Daoy (cell line): Measurements from ENCODE around the gene ACBD5. TPM values are rescaled to one million over a fixed set of nuclear protein-coding genes. Genes with fewer than 3 reads are reported as not detected.
"Not testable (repeated sequence)": the region's sequence is repeated elsewhere in the genome, so short reads cannot be mapped to it uniquely, and the experiment has no call there.

Source experiments
- DNase-seq: peaks from one replicate; pipeline ENCODE4 v3.0.0-alpha.2; 2015; ENCODE audit warnings: low read depth
- total RNA-seq: library from RNA; depleted of rRNA; stranded (reverse); fragments of >200 nt; shearing (Covaris generic); gene quantifications from 2 replicates; pipeline ENCODE4 v1.2.3, GENCODE V29; 2014

ACBD5 gene
- total RNA-seq, 1 experiment from 2014 or later, result 16.9 TPM

DNA sequence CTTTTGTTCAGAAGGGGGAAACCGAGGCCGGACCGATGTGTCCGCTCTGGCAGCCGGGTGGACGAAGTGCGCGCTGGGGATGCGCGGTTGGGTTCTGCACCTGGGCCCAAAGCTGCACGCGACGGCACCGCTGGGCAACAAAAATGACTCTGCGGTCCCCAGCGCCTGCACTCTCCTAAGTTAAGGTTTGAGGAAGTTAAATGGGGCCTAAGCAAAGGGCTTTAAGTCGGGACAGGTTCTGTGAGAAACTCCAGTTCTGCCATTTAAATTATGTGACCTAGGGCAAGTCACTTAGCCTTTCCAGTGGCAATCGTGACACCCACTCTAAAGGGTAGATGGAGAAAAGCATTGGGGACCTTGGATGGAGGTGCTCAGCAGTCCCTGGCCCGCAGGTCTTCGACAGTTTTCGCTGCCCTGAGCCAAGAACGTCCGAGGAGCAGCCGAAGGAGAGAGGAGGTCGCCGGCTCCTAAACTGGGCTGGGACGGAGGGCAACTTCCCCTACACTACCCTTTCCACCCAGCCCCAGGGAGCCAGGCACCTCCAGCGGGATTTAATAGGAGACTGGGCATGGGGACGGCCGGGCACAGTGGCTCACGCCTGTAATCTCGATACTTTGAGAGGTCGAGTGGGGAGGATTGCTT is 534 bp upstream of the ACBD5 start:
- DNase-seq, result peak; percentile 10

DNA sequence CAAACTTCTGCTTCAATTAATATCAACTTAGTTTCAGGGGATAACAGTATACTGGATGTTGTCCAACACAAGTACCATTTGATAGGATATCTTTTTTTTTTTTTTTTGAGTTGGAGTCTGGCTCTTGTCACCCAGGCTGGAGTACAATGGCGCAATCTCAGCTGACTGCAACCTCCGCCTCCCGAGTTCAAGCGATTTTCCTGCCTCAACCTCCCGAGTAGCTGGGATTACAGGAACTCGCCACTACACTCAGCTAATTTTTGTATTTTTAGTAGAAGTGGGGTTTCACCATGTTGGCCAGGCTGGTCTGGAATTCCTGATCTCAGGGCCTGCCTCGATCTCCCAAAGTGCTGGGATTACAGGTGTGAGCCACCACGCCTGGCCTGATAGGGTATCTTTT is 3.1 kb downstream of the ACBD5 start:
- DNase-seq, result not testable (repeated sequence)

DNA sequence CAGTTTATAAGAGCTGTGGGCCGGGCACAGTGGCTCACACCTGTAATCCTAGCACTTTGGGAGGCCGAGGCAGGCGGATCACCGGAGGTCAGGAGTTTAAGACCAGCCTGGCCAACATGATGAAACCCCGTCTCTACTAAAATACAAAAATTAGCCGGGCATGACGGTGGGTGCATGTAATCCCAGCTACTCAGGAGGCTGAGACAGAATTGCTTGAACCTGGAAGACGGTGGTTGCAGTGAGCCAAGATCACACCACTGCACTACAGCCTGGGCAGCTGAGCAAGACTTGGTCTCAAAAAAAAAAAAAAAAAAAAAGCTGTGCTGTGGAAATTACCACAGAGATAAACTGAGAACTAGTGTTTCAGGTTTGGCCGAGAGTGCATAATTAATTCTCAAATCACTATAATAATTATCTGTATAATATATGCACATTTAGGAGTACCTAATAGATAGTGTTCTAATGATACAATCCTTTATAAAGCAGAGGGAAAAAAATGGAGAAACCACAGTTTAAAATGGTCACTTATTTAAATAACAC is 3.9 kb downstream of the ACBD5 start:
- DNase-seq, result not testable (repeated sequence)

DNA sequence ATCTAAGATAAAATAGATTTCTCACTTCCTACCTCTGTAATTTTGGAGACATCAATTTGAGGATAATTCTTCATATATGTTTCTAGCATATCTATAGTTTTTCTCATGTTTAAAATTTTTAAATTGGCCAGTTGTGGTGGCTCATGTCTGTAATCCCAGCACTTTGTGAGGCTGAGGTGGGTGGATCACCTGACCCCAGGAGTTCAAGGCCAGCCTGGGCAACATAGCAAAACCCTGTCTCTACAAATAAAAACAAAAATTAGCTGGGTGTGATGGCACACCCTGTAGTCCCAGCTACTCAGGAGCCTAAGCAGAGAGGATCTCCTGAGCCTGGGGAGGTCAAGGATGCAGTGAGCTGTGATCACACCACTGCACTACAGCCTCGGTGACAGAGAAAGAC is 4.9 kb downstream of the ACBD5 start:
- DNase-seq, result no peak

DNA sequence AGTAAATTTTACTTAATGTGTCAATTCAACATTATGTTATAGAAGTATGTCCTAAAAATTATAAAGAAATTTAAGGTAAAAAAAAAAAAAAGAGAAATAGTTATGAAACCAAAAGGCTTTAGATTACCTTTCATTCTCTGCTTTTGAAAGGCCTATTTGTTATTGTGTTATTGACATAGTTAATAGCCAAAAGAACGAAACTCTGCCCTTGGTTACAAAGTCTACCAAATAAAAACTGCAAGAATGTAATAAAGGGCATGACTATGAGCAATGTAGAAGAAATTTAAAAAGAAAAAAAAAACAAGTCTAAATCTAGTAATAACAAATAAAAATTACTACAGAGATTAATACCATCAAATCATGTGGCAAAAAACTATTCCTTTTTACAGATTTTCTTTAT is 10.6 kb downstream of the ACBD5 start:
- no peak for DNase-seq

DNA sequence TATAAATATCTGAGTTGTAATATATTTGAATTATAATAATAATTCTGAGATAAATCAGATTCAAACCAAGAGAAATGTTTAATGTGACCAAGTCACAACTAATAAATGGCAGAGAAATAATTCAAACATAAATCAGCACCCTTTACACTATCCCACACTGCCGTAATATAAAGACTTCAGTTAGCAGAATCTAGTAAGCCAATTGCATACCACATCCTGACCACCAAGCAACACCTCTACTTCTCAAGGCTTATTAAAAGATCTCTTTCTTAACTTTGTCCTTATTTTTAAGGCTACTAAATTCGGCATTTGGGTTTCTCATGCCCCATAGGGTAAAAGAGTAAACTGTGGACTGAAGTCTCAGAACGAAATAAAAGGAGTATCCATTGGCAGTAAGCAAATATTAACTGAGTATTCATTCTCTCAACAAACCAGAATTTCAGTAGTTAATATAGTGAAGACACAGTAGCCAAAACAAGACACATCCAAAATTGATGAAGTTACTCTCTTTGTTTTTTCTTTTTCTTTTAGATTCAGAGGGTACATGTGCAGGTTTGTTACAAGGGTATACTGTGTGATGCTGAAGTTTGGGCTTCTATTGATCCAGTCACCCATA is 14.8 kb downstream of the ACBD5 start:
- no peak for DNase-seq

DNA sequence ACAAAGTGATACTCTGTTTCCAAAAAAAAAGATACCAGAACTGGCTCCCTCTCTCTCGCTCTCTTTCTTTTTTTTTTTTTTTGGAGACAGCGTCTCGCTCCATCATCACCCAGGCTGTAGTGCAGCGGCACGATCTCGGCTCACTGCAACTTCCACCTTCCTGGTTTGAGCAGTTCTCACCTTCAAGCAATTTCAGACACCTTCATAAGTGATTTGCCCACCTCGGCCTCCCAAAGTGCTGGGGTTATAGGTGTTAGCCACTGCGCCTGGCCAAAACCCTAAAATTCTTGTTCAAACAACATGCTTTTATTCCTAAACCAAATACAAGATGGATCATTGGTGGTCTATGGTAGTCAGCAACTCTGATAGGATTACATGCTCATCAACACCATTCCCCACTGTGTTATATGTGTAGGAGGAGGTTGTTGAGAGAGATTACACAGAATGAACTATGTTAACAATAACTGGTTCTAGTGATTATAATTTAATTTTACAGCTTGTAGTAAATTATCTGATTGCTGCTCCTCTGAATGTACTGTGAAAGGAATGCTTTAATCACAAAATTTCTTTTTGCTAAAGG is 15.5 kb downstream of the ACBD5 start:
- no peak for DNase-seq

DNA sequence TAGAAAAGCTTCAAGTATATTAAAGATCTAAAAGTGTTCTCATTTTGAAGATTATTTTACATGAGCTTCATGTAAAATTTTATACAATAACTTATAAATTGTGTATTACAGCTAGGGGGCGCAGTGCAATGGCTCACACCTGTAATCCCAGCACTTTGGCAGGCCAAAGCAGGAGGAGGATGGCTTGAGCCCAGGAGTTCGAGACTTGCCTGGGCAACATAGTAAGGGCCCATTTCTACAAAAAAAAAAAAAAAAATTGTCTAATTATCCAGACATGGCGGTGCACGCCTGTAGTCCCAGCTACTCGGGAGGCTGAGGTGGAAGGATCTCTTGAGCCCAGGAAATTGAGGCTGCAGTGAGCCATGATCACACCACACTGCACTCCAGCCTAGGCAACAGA is 16.6 kb downstream of the ACBD5 start:
- peak; percentile 26 for DNase-seq

DNA sequence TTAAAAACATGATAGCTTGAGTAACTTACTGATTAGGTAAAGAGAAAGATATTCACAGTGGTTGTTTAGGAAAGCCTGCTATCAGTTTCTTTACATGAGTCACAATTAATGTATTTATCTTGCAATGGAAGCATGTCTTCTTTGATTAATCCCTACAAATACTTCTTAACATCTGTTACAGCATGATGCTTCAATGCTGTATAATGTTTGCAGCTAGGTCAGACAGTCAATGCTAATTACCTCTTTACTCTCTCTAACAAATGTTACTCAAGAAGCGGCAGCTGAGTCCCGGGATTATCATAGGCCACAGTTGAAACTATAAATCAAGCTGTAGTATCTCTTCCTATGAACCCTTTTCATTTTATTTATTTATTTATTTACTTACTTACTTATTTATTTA is 33.2 kb downstream of the ACBD5 start:
- no peak for DNase-seq

DNA sequence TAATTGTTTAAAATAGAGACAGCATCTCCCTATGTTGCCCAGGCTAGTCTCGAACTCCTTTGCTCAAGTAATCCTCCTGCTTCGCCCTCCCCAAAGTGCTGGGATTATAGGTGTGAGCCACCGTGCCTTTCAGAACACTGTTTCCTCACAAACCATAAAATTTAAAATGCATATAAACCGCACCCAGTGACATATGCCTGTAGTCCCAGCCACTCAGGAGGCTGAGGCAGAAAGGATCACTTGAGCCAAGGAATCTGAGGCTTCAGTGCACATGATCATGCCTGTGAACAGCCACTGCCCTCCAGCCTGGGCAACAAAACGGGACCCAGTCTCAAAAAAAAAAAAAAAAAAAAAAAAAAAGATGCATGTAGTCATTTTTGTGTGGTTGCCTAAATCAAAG is 36.8 kb downstream of the ACBD5 start:
- no peak for DNase-seq

DNA sequence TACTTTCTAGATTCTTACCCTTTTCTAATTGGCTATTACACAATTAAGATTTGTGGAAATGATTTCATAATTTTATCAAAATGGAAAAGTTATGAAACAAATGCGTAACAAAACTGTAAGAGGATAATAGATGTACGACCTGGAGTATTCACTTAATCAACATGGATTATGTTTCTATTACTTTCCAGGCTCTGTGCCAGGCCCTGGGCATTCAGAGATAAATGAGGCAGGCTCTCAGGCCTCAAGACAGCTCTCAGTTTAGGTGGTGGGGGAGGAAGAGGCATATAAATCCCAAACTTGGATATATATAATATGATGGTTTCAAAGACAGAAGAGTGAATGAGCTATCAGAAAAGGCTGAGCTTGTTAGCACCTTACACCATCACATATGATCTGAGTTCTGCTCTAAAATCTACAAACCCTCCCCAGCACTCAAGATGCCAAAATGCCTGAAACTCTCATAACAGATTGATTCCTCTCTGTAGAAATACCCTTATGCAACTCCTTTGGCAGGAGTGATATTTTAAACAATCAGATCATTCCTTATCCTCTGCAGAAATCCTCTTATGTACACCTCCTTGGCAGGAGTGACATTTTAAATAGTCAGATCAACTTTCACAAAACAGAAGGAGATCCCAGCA is 42.5 kb downstream of the ACBD5 start:
- no peak for DNase-seq

DNA sequence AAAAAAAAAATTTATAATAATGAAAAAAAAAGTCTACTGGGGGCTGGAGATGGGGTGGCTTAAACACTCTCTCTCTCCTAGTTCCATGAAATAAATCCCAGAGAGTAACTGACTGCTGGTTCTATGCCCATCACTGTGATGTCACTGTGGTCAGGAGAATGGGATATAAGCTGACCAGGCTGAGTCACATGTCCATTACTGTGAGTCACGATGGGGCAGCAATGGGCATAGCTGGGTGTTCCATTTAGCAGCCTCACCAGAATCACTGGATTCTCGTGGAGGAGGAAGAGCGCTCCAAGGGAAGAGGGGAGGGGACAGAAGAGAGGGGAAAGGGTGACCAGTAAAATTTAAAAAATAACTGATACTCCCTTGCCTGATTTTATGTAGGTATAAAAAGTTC is 48.3 kb downstream of the ACBD5 start:
- peak; percentile 91 for DNase-seq

DNA sequence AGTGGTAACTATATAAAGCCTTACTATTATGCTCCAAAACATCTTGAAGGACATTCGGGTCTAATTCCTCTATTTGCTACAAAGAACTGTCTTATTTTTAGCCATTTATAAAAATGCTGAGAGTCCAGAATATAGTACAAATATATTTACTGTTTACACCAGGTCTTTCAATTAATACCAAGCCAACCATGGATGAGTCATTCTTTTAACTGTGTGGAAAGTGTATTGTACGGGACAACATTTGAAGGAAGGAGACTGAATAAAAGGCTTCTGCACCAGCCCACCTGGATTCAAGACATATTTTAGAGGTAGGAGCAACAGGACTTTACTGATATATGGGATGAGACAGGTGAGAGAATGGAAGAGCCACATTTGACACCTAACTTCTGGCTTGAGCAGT is 50.1 kb downstream of the ACBD5 start:
- no peak for DNase-seq

DNA sequence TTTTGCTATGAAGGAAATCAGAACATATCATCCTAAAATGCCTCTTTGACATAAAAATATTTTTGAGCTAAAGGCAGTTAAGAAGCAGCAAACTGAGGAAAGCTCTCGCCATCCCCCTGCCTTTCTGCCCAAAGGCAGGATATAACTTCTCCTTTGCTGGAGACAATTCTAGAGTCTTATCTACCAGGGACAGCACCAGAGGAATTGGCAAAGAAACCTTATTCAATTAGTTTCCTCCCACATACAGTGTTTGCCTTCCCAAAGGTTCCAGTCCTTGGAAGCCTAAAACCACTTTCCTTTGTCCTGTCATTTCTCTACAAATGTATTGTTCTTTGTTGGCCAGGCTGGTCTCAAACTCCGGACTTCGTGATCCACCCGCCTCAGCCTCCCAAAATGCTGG is 51.7 kb downstream of the ACBD5 start:
- no peak for DNase-seq

DNA sequence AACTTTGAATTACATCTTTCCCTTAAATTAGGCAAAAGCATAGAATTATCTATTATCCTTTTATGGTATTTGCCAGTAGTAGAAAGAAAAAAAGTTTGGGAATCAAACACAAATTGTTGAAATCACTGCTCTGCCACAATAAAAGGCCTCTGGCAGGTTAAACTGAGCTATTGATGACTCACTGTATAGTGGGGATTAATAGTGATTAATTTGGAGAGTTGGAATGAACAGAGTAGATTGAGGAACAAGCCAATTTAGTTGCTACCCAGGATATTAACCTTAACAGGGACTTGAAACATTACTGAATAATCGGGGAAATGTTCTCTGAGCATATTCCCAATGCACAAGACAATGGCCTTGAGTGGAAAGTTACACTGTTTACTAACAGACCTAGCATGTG is 52.3 kb downstream of the ACBD5 start:
- no peak for DNase-seq

DNA sequence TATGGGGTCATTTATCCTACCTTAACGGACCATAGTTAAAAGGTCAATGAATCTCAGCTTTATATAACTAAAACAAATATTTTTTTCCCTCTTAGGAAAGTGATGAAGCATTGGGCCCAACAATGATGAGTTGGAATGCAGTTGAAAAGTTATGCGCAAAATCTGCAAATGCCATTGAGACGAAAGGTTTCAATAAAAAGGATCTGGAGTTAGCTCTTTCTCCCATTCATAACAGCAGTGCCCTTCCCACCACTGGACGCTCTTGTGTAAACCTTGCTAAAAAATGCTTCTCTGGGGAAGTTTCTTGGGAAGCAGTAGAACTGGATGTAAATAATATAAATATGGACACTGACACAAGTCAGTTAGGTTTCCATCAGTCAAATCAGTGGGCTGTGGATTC is 70.7 kb downstream of the ACBD5 start:
- DNase-seq, result no peak

DNA sequence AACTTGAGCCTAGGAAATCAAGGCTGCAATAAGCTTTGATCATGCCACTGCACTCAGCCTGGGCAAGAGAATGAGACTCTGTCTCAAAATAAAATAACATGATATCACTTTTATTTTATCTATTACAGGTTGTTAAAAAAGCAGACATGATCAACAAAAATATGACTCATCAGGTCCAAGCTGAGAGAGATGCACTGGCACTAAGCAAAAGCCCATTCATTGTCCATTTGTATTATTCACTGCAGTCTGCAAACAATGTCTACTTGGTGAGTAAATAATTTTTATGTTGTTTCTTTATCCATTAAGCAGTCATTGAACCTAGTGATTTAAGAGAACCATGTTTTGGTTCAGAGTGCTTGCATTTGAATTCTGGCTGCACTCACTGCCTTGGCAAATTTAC is 82.2 kb downstream of the ACBD5 start:
- no peak for DNase-seq

DNA sequence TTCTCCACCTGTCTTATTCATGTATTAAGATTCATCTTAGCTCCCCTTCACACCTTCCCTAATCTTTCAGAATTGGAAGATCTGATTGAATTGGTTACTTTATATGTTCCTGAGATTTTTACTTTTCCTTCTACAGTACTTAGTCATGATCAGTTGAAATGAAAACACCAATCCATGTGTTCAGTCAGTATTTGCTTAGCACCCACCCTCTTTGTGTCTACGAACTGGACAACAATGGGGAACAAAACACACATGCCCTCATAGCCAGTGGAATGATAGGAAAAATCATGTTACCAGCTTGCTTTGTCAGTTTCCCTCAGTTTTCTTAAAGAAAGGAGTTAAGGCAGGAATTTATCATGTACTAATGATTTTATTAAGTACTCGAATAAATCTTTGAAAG is 83.4 kb downstream of the ACBD5 start:
- no peak for DNase-seq

DNA sequence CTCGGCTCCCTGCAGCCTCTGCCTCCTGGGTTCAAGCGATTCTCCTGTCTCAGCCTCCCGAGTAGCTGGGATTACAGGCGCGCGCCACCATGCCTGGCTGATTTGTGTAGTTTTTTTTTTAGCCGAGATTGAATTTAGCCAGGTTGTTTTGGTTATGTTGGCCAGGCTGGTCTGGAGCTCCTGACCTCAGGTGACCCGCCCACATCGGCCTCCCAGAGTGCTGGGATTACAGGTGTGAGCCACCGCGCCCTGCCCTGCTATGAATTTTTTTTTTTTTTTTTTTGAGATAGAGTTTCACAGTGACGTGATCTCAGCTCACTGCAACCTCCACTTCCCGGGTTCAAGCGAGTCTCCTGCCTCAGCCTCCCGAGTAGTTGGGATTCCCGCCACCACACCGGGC is 84.0 kb downstream of the ACBD5 start:
- DNase-seq, result not testable (repeated sequence)

DNA sequence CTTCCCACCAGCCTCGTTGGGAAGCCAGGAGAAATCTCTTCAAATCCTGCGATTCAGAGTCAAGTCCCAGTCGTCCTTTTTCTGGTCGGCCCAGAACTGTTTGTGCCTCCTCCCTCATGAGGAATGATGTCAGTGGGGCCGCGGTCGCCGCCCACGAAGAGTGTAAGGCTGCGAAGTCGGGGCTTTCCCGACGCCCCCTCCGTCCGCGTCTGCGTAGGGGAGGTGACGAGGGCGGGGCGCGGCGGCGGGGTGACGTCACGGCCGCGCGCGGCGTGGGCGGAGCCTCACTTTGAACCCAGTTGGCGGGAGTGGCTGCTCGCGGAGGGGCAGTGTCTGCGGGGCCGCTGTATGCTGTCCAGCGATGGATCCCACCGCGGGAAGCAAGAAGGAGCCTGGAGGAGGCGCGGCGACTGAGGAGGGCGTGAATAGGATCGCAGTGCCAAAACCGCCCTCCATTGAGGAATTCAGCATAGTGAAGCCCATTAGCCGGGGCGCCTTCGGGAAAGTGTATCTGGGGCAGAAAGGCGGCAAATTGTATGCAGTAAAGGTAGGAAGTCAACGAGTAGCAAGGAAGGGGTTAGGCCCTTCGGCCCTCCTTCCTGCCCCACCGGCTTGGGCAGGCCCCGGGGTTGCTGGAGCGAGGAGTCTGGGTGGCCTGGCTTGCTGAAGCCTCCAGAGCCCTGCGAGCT is 85.4 kb downstream of the ACBD5 start, which contains the start of gene MASTL:
TSS of gene MASTL (plus strand) at position 287 of the 689 bp plus-strand sequence. CDS start at position 362, 75 bp downstream.
- peak; percentile 94 for DNase-seq

DNA sequence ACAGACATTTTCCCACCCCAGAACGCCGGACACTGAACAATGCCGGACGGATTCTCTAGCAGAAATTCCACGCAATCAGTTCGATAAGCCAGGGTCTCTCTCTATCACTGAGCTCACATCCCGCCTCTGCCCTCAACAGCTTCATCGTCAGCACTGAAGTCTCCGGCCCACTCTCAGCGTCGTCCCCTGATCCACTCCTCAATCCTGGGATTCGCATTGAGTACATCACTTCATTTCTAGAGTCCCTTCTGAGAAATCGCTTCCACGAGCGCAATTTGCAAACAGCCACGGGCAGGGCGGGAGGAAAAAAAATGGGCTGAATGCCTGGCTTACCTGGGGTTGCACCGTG is 86.8 kb downstream of the ACBD5 start:
- DNase-seq, result peak; percentile 16

DNA sequence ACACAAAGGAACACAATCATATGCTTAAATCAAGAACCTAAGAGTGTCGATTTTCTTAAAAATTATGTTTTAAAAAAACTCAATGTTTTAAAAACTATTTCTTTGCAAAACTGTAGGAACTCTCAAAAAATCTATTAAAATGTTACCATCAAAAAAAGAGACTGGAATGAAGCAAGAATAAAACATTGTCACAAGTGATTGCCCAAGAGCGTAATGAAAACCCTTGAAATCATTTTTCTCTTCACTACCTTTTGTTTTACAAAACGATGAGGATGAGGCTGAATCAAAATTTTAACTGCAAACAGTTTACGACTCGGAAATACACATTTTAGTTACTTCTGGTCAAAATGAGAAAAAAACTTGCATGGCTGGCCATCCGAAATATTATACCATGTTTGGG is 87.3 kb downstream of the ACBD5 start:
- DNase-seq, result no peak
